Mammary microvascular endothelial cell (primary cell): ENCODE measurements around the gene GZMB. TPM values are rescaled to one million over a fixed set of nuclear protein-coding genes. Genes with fewer than 3 reads are reported as not detected.

Experiments used
- total RNA-seq: library from RNA; depleted of rRNA; stranded (reverse); fragments of >200 nt; gene quantifications from 2 replicates; pipeline ENCODE4 v1.2.3, GENCODE V29; 2015

GZMB gene
- not detected in 2 replicates for total RNA-seq

GRCh38 chr14:24634158-24634557 is at the start of gene GZMB:
Gene GZMB (minus strand): TSS chr14:24634190. CDS start chr14:24634160, 30 bp downstream.

GRCh38 chr14:24609655-24610344 is 24.2 kb downstream of the GZMB start, which contains the start of gene GZMH:
Gene GZMH (minus strand): TSS chr14:24609685. CDS start chr14:24609613, 72 bp downstream.

Other genes with a start within 250 kb of the GZMB start
- 4.8 and 5.5 TPM in 2 replicates for gene NYNRIN, start 235.2 kb downstream of the GZMB start, total RNA-seq
- 0.20 and 2.2 TPM in 2 replicates for gene CBLN3, start 204.5 kb downstream of the GZMB start, total RNA-seq
- gene KHNYN, start 204.2 kb downstream of the GZMB start, total RNA-seq, result 27.6 and 31.2 TPM in 2 replicates
- 18.0 and 18.9 TPM in 2 replicates for gene SDR39U1, start 191.4 kb downstream of the GZMB start, total RNA-seq
- not detected in 2 replicates for gene CMA1, start 125.9 kb downstream of the GZMB start, total RNA-seq
- not detected in 2 replicates for gene CTSG, start 57.9 kb downstream of the GZMB start, total RNA-seq
- not detected in 2 replicates for gene GZMH, start 24.5 kb downstream of the GZMB start, total RNA-seq